IMR-90 (cell line): ENCODE data around the gene COL19A1.

Experiments
- BHLHE40 ChIP-seq: fragments of 150-350 bp; IDR thresholded peaks from 2 replicates; pipeline ENCODE4 v1.6.1; 2016; ENCODE audit warnings: mild to moderate bottlenecking, low read depth, low read length
- CEBPB ChIP-seq: IDR thresholded peaks from 2 replicates; pipeline ENCODE4 v1.6.1; 2012; ENCODE audit warnings: low read depth, low read length, improper control_type of control experiment
- CTCF ChIP-seq: conservative IDR thresholded peaks from 2 replicates; pipeline ENCODE4 v1.5.1; 2012; ENCODE audit warnings: mild to moderate bottlenecking, low read depth, low read length, improper control_type of control experiment
- ELK1 ChIP-seq: fragments of 150-350 bp; IDR thresholded peaks from 2 replicates; pipeline ENCODE4 v1.6.1; 2016; ENCODE audit warnings: low read depth, mild to moderate bottlenecking, low read length, moderate library complexity, borderline replicate concordance
- MAZ ChIP-seq: IDR thresholded peaks from 2 replicates; pipeline ENCODE4 v1.6.1; 2012; ENCODE audit warnings: low read depth, mild to moderate bottlenecking, low read length, improper control_type of control experiment, moderate library complexity, borderline replicate concordance
- POLR2A ChIP-seq: IDR thresholded peaks from 2 replicates; pipeline ENCODE4 v1.6.1; 2012; ENCODE audit warnings: mild to moderate bottlenecking, low read depth, low read length
- RAD21 ChIP-seq: IDR thresholded peaks from 2 replicates; pipeline ENCODE4 v1.6.1; 2012; ENCODE audit warnings: low read length, improper control_type of control experiment
- RCOR1 ChIP-seq: IDR thresholded peaks from 2 replicates; pipeline ENCODE4 v1.6.1; 2012; ENCODE audit warnings: mild to moderate bottlenecking, low read length, improper control_type of control experiment; ENCODE audit not compliant: insufficient replicate concordance
- RFX5 ChIP-seq: IDR thresholded peaks from 2 replicates; pipeline ENCODE4 v1.8.0; 2012; ENCODE audit warnings: low read depth, mild to moderate bottlenecking, low read length, moderate library complexity
- SMC3 ChIP-seq: fragments of 150-350 bp; IDR thresholded peaks from 2 replicates; pipeline ENCODE4 v1.6.1; 2016; ENCODE audit warnings: low read depth, mild to moderate bottlenecking, antibody characterized with exemption, low read length, moderate library complexity
- TF ChIP-seq, protein P1 (sequence below): fragments of 150-350 bp; IDR thresholded peaks from 2 replicates; pipeline ENCODE4 v1.6.1; 2017; ENCODE audit warnings: mild to moderate bottlenecking, antibody characterized with exemption, low read length, low read depth

DNA sequence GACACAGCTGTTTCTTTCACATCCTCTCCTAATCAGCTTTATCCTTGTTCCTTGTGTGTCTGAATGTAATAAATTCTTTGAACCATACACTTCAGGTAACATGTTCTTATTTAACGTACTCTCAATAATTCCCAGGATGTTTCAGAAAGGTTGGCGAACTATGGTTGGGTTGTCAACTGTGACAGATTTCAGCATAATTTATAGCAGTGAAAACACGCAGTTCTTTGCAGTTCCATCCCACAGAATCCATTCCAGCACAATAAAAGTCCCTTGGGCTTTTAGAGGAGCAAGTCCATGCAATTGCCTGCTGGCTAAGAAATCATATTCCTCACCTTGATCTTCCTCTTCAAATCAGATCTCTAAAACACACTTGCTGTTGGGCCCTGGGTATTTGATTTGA lies 317.2 kb downstream of the COL19A1 start:
- TF ChIP-seq RCOR1 (no peak), POLR2A (no peak), CTCF (no peak), ELK1 (no peak), MAZ (no peak), BHLHE40 (no peak), RAD21 (no peak), RFX5 (no peak), CEBPB (no peak), SMC3 (no peak)
- TF ChIP-seq, protein P1, sequence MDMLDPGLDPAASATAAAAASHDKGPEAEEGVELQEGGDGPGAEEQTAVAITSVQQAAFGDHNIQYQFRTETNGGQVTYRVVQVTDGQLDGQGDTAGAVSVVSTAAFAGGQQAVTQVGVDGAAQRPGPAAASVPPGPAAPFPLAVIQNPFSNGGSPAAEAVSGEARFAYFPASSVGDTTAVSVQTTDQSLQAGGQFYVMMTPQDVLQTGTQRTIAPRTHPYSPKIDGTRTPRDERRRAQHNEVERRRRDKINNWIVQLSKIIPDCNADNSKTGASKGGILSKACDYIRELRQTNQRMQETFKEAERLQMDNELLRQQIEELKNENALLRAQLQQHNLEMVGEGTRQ: no peak
